Right lobe of liver (tissue), 4 donors: ENCODE data around the gene PHTF2.

Experiments used
- CTCF ChIP-seq, 4 donors: fragments of 200-600 bp in 3 of 4; fragments of 450-650 bp in 1 of 4; IDR thresholded peaks; one replicate each; pipeline versions ENCODE4 v1.5.1 to v1.8.0; 2016 to 2022; ENCODE audit warnings: antibody characterized with exemption in 4 of 4, mild to moderate bottlenecking in 2 of 4
- POLR2A ChIP-seq: fragments of 450-650 bp; IDR thresholded peaks from one replicate; pipeline ENCODE4 v1.6.1; 2017; ENCODE audit warnings: antibody characterized with exemption, mild to moderate bottlenecking
- donor health status: DM: no; HTN: no; CAD: no.
- donor health status: DM: no; HTN: no; CAD: no.
- donor health status: DM: no; HTN: yes; CAD: no.

- TF ChIP-seq CTCF (IDR thresholded peaks at IDR 0.05) (no peak), POLR2A (no peak)
These were observed 184.5 kb downstream of the PHTF2 start for GRCh38 chr7:77982926-77983550.
